ENCODE measurements around the gene KCNQ1. TPM values are rescaled to one million over a fixed set of nuclear protein-coding genes. Genes with fewer than 3 reads are reported as not detected.

The KCNQ1 gene
- total and polyA plus RNA-seq, 2 of the 13 experiments (the other 11 are each of a cell fraction or from before 2014, with no cell fraction given) = 0.02 to 0.08 TPM

GRCh38 chr11:2783536-2784082 lies 338.8 kb downstream of the KCNQ1 start:
- Histone ChIP-seq H3K4me3 (replicated peaks in 1 of 3; ENCODE audit: insufficient read depth in 1 of 3, low read depth in 2 of 3, low read length in 3 of 3) (no peak overlapping the region), H2AFZ (ENCODE audit: low read length) (no peak overlapping the region), H3K27ac (ENCODE audit: extremely low read length, insufficient read depth, low read length) (no peak overlapping the region), H3K27me3 (ENCODE audit: control insufficient read depth in 1 of 2, insufficient read depth in 2 of 2, low read length in 2 of 2) (peaks cover 11 to 41% of the 10 kb centered on the region in 2 experiments; a peak in 4 of 5 replicates), H4K20me1 (ENCODE audit: insufficient read depth, low read length) (no peaks in the 10 kb centered on the region), H3K79me2 (ENCODE audit: insufficient read depth, low read length) (no peaks in the 10 kb centered on the region), H3K4me2 (ENCODE audit: low read depth, low read length) (no peak overlapping the region), H3K9ac (ENCODE audit: insufficient read depth, low read depth, low read length) (no peak overlapping the region), H3K4me1 (ENCODE audit: insufficient read depth, low read length) (peaks cover 51% of the 10 kb centered on the region), H3K9me3 (ENCODE audit: low read length) (no peaks in the 10 kb centered on the region), H3K36me3 (replicated peaks in 1 of 2; ENCODE audit: control insufficient read depth in 1 of 2, insufficient read depth in 2 of 2, low read length in 2 of 2) (no peaks in the 10 kb centered on the region)
- CTCF ChIA-PET (ENCODE audit: low intra/inter-chr PET ratio, low total read pairs) = no interaction called here
- TF ChIP-seq ZNF460 (CRISPR knock-in tag; IDR thresholded peaks at IDR 0.05; ENCODE audit: borderline replicate concordance) = no peak
- TF ChIP-seq MNT (IDR thresholded peaks at IDR 0.05) = no peak
- TF ChIP-seq ZSCAN29 (CRISPR knock-in tag; conservative IDR thresholded peaks at IDR 0.05) = no peak
- TF ChIP-seq, protein P1, sequence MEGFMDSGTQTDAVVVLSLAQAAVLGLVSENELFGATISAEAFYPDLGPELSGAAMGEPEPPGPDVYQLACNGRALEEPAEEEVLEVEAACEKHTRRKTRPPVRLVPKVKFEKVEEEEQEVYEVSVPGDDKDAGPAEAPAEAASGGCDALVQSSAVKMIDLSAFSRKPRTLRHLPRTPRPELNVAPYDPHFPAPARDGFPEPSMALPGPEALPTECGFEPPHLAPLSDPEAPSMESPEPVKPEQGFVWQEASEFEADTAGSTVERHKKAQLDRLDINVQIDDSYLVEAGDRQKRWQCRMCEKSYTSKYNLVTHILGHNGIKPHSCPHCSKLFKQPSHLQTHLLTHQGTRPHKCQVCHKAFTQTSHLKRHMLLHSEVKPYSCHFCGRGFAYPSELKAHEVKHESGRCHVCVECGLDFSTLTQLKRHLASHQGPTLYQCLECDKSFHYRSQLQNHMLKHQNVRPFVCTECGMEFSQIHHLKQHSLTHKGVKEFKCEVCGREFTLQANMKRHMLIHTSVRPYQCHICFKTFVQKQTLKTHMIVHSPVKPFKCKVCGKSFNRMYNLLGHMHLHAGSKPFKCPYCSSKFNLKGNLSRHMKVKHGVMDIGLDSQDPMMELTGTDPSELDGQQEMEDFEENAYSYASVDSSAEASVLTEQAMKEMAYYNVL (CRISPR knock-in tag; IDR thresholded peaks at IDR 0.05; ENCODE audit: borderline replicate concordance) = no peak
- TF ChIP-seq ZNF614 (CRISPR knock-in tag; IDR thresholded peaks at IDR 0.05; ENCODE audit: borderline replicate concordance) = no peak
- TF ChIP-seq YEATS4 (CRISPR knock-in tag; IDR thresholded peaks at IDR 0.05; ENCODE audit: borderline replicate concordance) = no peak
- TF ChIP-seq ZNF766 (CRISPR knock-in tag; IDR thresholded peaks at IDR 0.05; ENCODE audit: borderline replicate concordance) = no peak
- TF ChIP-seq MEIS2 (CRISPR knock-in tag; IDR thresholded peaks at IDR 0.05) = no peak
- no peak for FAIRE-seq
- DNase-seq (ENCODE audit: low spot score) = no peak
- no peak for ATAC-seq
- in situ Hi-C loops (cut with HindIII; ENCODE audit: extremely low pct_ligation_motif_present, low pct_unique_long_range_greater_than_20kb) = no loop called here
- intact Hi-C loops (cut with micrococcal nuclease; ENCODE audit: unreplicated experiment) = no loop called here
- POLR2A ChIA-PET = no interaction called here
- BruUV-seq (replicated peaks) = no TSS peak

Measured in HepG2 (cell line).